ENCODE results near the gene LCN15.

LCN15 gene

GRCh38 chr9:136744773-136745172 is 19.5 kb downstream of the LCN15 start:
- no peak overlapping the region for H3K4me3 Mint-ChIP-seq
- ATAC-seq (replicated peaks; ENCODE audit: extremely low read depth, poor library complexity, severe bottlenecking): no peak
- peaks cover 1% of the 10 kb centered on the region for H3K36me3 Mint-ChIP-seq (ENCODE audit: insufficient read depth)
- DNase-seq (ENCODE audit: low spot score in 2 of 2): no peak
- H3K27me3 Mint-ChIP-seq: peaks cover 27% of the 10 kb centered on the region
- H3K9me3 Mint-ChIP-seq: no peaks in the 10 kb centered on the region
- no peak overlapping the region for H3K27ac Mint-ChIP-seq (ENCODE audit: low read depth)
- no peaks in the 10 kb centered on the region for H3K4me1 Mint-ChIP-seq

GRCh38 chr9:136743639-136744211 is 20.6 kb downstream of the LCN15 start:
- H3K36me3 Mint-ChIP-seq (ENCODE audit: insufficient read depth): peaks cover 1% of the 10 kb centered on the region
- no peak overlapping the region for H3K27ac Mint-ChIP-seq (ENCODE audit: low read depth)
- no peaks in the 10 kb centered on the region for H3K4me1 Mint-ChIP-seq
- no peaks in the 10 kb centered on the region for H3K9me3 Mint-ChIP-seq
- DNase-seq (ENCODE audit: low spot score in 2 of 2) (no peak), ATAC-seq (replicated peaks; ENCODE audit: extremely low read depth, poor library complexity, severe bottlenecking) (no peak)
- no peak overlapping the region for H3K4me3 Mint-ChIP-seq
- H3K27me3 Mint-ChIP-seq: peaks cover 25% of the 10 kb centered on the region

- no peak within 1 kb of the TSS for H3K27ac Mint-ChIP-seq (ENCODE audit: low read depth)
- peak within 1 kb of the TSS; percentile 16 for H3K4me3 Mint-ChIP-seq
- H3K4me1 Mint-ChIP-seq: no peaks in the 10 kb centered on the region
- peaks cover 16% of the 10 kb centered on the region for H3K27me3 Mint-ChIP-seq
- no peaks in the 10 kb centered on the region for H3K9me3 Mint-ChIP-seq
- peaks cover 1% of the 10 kb centered on the region for H3K36me3 Mint-ChIP-seq (ENCODE audit: insufficient read depth)
- DNase-seq (ENCODE audit: low spot score in 2 of 2) (no peak), ATAC-seq (replicated peaks; ENCODE audit: extremely low read depth, poor library complexity, severe bottlenecking) (no peak)
These were observed 21.5 kb downstream of the LCN15 start, which contains the start of gene LCN10 for GRCh38 chr9:136742591-136743391. Gene LCN10, minus strand, starts transcription at chr9:136742940. Its CDS starts 37 bp downstream, at chr9:136742903.

GRCh38 chr9:136741883-136742571 is 22.3 kb downstream of the LCN15 start:
- H3K4me3 Mint-ChIP-seq: peak overlapping the region; percentile 16
- H3K9me3 Mint-ChIP-seq: no peaks in the 10 kb centered on the region
- no peak for ATAC-seq (replicated peaks; ENCODE audit: extremely low read depth, poor library complexity, severe bottlenecking)
- peaks cover 14% of the 10 kb centered on the region for H3K27me3 Mint-ChIP-seq
- H3K27ac Mint-ChIP-seq (ENCODE audit: low read depth): no peak overlapping the region
- H3K36me3 Mint-ChIP-seq (ENCODE audit: insufficient read depth): peaks cover 1% of the 10 kb centered on the region
- H3K4me1 Mint-ChIP-seq: no peaks in the 10 kb centered on the region
- no peak for DNase-seq (ENCODE audit: low spot score in 2 of 2)

- H3K4me3 Mint-ChIP-seq: peak overlapping the region; percentile 16
- H3K9me3 Mint-ChIP-seq: no peaks in the 10 kb centered on the region
- H3K4me1 Mint-ChIP-seq: no peaks in the 10 kb centered on the region
- no peak overlapping the region for H3K27ac Mint-ChIP-seq (ENCODE audit: low read depth)
- DNase-seq (ENCODE audit: low spot score in 2 of 2): no peak
- H3K27me3 Mint-ChIP-seq: peaks cover 14% of the 10 kb centered on the region
- no peak for ATAC-seq (replicated peaks; ENCODE audit: extremely low read depth, poor library complexity, severe bottlenecking)
- H3K36me3 Mint-ChIP-seq (ENCODE audit: insufficient read depth): peaks cover 1% of the 10 kb centered on the region
These were observed 23.1 kb downstream of the LCN15 start for GRCh38 chr9:136740971-136741882.

GRCh38 chr9:136740491-136740890 is 23.8 kb downstream of the LCN15 start:
- Mint-ChIP-seq H3K4me3 (no peak overlapping the region), H3K27me3 (peaks cover 14% of the 10 kb centered on the region), H3K4me1 (no peaks in the 10 kb centered on the region), H3K36me3 (ENCODE audit: insufficient read depth) (peaks cover 1% of the 10 kb centered on the region), H3K27ac (ENCODE audit: low read depth) (no peak overlapping the region), H3K9me3 (no peaks in the 10 kb centered on the region)
- DNase-seq (ENCODE audit: low spot score in 2 of 2) (no peak), ATAC-seq (replicated peaks; ENCODE audit: extremely low read depth, poor library complexity, severe bottlenecking) (no peak)

- H3K27me3 Mint-ChIP-seq: peaks cover 14% of the 10 kb centered on the region
- H3K9me3 Mint-ChIP-seq: no peaks in the 10 kb centered on the region
- H3K27ac Mint-ChIP-seq (ENCODE audit: low read depth): no peak overlapping the region
- no peak overlapping the region for H3K4me3 Mint-ChIP-seq
- H3K4me1 Mint-ChIP-seq: no peaks in the 10 kb centered on the region
- ATAC-seq (replicated peaks; ENCODE audit: extremely low read depth, poor library complexity, severe bottlenecking) (no peak), DNase-seq (ENCODE audit: low spot score in 2 of 2) (no peak)
- peaks cover 1% of the 10 kb centered on the region for H3K36me3 Mint-ChIP-seq (ENCODE audit: insufficient read depth)
These were observed 24.2 kb downstream of the LCN15 start for GRCh38 chr9:136740069-136740468.

GRCh38 chr9:136739509-136739908 is 24.8 kb downstream of the LCN15 start:
- Mint-ChIP-seq H3K4me1 (no peaks in the 10 kb centered on the region), H3K27me3 (peaks cover 14% of the 10 kb centered on the region), H3K9me3 (no peaks in the 10 kb centered on the region), H3K36me3 (ENCODE audit: insufficient read depth) (peaks cover 1% of the 10 kb centered on the region), H3K4me3 (no peak overlapping the region), H3K27ac (ENCODE audit: low read depth) (no peak overlapping the region)
- ATAC-seq (replicated peaks; ENCODE audit: extremely low read depth, poor library complexity, severe bottlenecking) (no peak), DNase-seq (ENCODE audit: low spot score in 2 of 2) (no peak)

GRCh38 chr9:136738960-136739359 is 25.4 kb downstream of the LCN15 start:
- ATAC-seq (replicated peaks; ENCODE audit: extremely low read depth, poor library complexity, severe bottlenecking) (no peak), DNase-seq (ENCODE audit: low spot score in 2 of 2) (no peak)
- H3K36me3 Mint-ChIP-seq (ENCODE audit: insufficient read depth): peaks cover 1% of the 10 kb centered on the region
- no peaks in the 10 kb centered on the region for H3K4me1 Mint-ChIP-seq
- no peak overlapping the region for H3K4me3 Mint-ChIP-seq
- no peak overlapping the region for H3K27ac Mint-ChIP-seq (ENCODE audit: low read depth)
- H3K9me3 Mint-ChIP-seq: no peaks in the 10 kb centered on the region
- H3K27me3 Mint-ChIP-seq: peaks cover 12% of the 10 kb centered on the region

- H3K4me1 Mint-ChIP-seq: no peaks in the 10 kb centered on the region
- no peak overlapping the region for H3K4me3 Mint-ChIP-seq
- DNase-seq (ENCODE audit: low spot score in 2 of 2): no peak
- ATAC-seq (replicated peaks; ENCODE audit: extremely low read depth, poor library complexity, severe bottlenecking): no peak
- no peaks in the 10 kb centered on the region for H3K27me3 Mint-ChIP-seq
- no peak overlapping the region for H3K27ac Mint-ChIP-seq (ENCODE audit: low read depth)
- no peaks in the 10 kb centered on the region for H3K9me3 Mint-ChIP-seq
- no peaks in the 10 kb centered on the region for H3K36me3 Mint-ChIP-seq (ENCODE audit: insufficient read depth)
These were observed 28.4 kb downstream of the LCN15 start for GRCh38 chr9:136735812-136736480.

- no peaks in the 10 kb centered on the region for H3K27me3 Mint-ChIP-seq
- peaks cover 2% of the 10 kb centered on the region for H3K36me3 Mint-ChIP-seq (ENCODE audit: insufficient read depth)
- no peaks in the 10 kb centered on the region for H3K4me1 Mint-ChIP-seq
- H3K9me3 Mint-ChIP-seq: no peaks in the 10 kb centered on the region
- no peak overlapping the region for H3K27ac Mint-ChIP-seq (ENCODE audit: low read depth)
- no peak for DNase-seq (ENCODE audit: low spot score in 2 of 2)
- no peak overlapping the region for H3K4me3 Mint-ChIP-seq
- no peak for ATAC-seq (replicated peaks; ENCODE audit: extremely low read depth, poor library complexity, severe bottlenecking)
These were observed 29.4 kb downstream of the LCN15 start for GRCh38 chr9:136734837-136735496.

All from central memory CD8-positive, alpha-beta T cell (primary cell).